Prostate gland (tissue), 2 donors: ENCODE data around the gene CCDC167.

Experiments
- POLR2A ChIP-seq: fragments of 450-650 bp; IDR thresholded peaks from one replicate; pipeline ENCODE4 v1.6.1; 2016; ENCODE audit warnings: antibody characterized with exemption, mild to moderate bottlenecking
- TF ChIP-seq, protein P1 (sequence below), 4 experiments: fragments of 200-600 bp in 2 of 4; fragments of 450-650 bp in 2 of 4; sonication (generic) in 2 of 4; IDR thresholded peaks; 1 replicate in 3 of 4; 2 replicates in 1 of 4; pipeline ENCODE4 v1.5.1; 2016 to 2019; ENCODE audit warnings: antibody characterized with exemption in 4 of 4, mild to moderate bottlenecking in 2 of 4, moderate library complexity in 2 of 4

DNA sequence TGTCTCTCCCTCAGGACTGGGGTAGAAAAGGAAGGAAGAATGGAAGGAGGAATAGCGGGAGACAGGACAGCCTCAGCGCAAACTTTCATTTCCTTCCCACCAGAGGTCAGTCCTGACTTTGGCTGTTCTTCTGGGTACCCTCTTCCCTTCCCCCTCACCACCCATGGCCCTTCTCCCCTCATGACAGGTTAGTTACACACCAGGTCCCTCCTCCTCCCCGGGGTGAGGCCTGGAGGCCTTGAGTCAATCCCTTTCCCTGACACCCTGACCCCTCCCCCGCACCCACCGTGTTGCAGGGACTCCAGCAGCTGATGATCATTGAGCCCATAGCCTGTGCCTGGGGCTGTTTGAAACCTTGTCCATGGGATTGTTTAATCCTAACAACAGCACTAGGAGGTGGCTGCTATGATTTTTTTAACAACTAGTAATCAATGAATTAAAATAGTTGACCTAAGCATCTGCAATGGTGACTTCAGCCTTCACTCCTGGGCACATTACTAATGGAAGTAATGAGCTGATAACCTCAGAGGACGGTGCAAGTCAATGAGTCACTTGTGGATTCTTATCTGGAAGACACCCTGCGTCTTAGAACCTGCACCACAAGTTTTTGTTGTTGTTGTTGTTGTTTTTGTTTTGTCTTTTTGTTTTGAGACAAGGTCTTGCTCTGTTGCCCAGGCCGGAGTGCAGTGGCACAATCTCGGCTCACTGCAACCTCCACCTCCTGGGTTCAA lies 46.6 kb upstream of the CCDC167 start:
- TF ChIP-seq, protein P1, sequence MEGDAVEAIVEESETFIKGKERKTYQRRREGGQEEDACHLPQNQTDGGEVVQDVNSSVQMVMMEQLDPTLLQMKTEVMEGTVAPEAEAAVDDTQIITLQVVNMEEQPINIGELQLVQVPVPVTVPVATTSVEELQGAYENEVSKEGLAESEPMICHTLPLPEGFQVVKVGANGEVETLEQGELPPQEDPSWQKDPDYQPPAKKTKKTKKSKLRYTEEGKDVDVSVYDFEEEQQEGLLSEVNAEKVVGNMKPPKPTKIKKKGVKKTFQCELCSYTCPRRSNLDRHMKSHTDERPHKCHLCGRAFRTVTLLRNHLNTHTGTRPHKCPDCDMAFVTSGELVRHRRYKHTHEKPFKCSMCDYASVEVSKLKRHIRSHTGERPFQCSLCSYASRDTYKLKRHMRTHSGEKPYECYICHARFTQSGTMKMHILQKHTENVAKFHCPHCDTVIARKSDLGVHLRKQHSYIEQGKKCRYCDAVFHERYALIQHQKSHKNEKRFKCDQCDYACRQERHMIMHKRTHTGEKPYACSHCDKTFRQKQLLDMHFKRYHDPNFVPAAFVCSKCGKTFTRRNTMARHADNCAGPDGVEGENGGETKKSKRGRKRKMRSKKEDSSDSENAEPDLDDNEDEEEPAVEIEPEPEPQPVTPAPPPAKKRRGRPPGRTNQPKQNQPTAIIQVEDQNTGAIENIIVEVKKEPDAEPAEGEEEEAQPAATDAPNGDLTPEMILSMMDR (IDR thresholded peaks at IDR 0.05): no peak
- no peak for TF ChIP-seq POLR2A
